WERI-Rb-1 (cell line): ENCODE measurements around the gene ESYT2.
"Not testable (repeated sequence)": the region's sequence is repeated elsewhere in the genome, so short reads cannot be mapped to it uniquely, and the experiment has no call there.

Experiments used
- DNase-seq: peaks from one replicate; pipeline ENCODE4 v3.0.0-alpha.2; 2020
- H3K27ac ChIP-seq: fragments of 250-450 bp; sonication (Bioruptor Pico); 2 replicates; pipeline ENCODE4 v1.5.1; 2020; ENCODE audit warnings: mild to moderate bottlenecking, moderate library complexity
- H3K27me3 ChIP-seq: fragments of 250-450 bp; sonication (Bioruptor Pico); 2 replicates; pipeline ENCODE4 v1.5.1; 2021; ENCODE audit warnings: mild to moderate bottlenecking, low read depth, moderate library complexity; ENCODE audit not compliant: insufficient read depth, severe bottlenecking
- H3K36me3 ChIP-seq: fragments of 250-450 bp; sonication (Bioruptor Pico); 2 replicates; pipeline ENCODE4 v1.5.1; 2020; ENCODE audit warnings: mild to moderate bottlenecking, moderate library complexity
- H3K4me3 ChIP-seq: 2 replicates; pipeline ENCODE4 v1.5.1; 2011; ENCODE audit warnings: low read depth, mild to moderate bottlenecking, control low read depth, low read length
- H3K9me3 ChIP-seq: fragments of 250-450 bp; sonication (Bioruptor Pico); 2 replicates; pipeline ENCODE4 v1.5.1; 2021; ENCODE audit warnings: mild to moderate bottlenecking, moderate library complexity; ENCODE audit not compliant: severe bottlenecking
- TF ChIP-seq, protein P1 (sequence below): IDR thresholded peaks from 2 replicates; pipeline ENCODE4 v1.5.1; 2011; ENCODE audit warnings: low read depth, mild to moderate bottlenecking, control low read depth, inconsistent platforms, low read length

ESYT2 gene

DNA sequence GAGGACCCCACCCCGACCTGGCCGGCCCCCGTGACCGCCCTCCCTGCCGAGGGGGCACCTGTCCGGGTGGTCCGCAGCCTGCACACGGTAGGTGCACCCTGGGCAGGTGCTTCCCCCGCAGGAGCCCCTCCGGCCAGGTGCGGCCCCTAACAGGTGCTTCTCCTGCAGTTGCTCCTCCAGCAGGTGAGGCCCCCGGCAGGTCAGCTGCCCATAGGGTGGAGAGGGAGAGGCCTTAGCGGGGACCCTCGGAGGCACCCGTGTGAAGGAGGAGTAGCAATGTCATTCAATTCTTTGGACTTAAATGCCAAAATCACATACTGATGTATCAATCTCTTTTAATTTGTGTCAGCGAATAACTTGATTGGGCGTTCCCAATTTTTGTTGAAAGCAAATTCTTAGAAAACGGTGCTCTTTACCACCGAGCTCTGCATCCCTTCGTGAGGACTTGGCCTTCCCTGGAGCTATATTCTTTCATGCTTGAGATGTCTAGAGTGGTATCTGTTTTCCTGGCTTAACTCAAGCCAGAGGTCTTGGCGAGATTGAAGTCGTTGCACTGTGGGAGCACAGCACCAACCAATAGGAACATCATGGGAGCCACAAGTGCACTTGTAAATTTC is 124.0 kb downstream of the ESYT2 start:
- Histone ChIP-seq H3K9me3 (peaks cover 2% of the 10 kb centered on the region), H3K4me3 (peak overlapping the region; percentile 91), H3K27ac (peak overlapping the region; percentile 97), H3K36me3 (peaks cover 31% of the 10 kb centered on the region), H3K27me3 (no peaks in the 10 kb centered on the region)
- DNase-seq: no peak
- TF ChIP-seq, protein P1, sequence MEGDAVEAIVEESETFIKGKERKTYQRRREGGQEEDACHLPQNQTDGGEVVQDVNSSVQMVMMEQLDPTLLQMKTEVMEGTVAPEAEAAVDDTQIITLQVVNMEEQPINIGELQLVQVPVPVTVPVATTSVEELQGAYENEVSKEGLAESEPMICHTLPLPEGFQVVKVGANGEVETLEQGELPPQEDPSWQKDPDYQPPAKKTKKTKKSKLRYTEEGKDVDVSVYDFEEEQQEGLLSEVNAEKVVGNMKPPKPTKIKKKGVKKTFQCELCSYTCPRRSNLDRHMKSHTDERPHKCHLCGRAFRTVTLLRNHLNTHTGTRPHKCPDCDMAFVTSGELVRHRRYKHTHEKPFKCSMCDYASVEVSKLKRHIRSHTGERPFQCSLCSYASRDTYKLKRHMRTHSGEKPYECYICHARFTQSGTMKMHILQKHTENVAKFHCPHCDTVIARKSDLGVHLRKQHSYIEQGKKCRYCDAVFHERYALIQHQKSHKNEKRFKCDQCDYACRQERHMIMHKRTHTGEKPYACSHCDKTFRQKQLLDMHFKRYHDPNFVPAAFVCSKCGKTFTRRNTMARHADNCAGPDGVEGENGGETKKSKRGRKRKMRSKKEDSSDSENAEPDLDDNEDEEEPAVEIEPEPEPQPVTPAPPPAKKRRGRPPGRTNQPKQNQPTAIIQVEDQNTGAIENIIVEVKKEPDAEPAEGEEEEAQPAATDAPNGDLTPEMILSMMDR: no peak

DNA sequence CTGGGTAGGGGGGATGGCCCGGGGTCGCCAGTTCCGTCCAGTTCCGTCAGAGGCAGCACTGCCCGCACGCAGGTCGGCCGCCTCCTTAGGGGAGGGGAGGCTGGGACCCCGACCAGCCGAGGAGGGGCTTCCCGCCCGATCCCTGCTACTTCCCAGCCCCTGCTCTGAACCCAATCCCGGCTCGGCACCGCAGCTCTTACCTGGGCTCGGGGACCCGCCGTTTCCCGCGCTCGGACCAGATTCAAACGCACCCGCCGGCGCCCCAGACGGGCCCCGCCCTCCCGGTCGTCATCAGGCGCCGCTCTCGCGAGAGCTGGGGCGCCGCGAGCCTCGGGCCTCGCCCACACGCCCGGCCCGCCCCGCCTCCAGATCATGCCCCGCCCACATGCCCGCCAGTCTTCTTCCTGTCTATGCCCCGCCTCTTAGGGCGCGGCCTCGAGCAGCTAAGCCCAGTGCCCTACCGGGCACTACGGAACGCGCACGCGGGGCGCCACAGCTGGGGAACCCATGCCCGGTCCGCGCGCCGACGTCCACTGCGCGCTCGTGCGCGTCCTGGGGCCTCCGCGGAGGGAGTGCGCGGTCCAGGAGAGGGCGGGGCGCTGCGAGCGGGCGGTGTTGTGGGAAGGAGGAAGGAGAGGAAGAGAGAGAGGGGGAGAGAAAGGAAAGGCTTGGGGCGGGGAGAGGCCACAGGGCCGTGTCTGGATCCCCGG is 124.6 kb downstream of the ESYT2 start, which contains the start of gene NCAPG2:
TSS of gene NCAPG2 (minus strand) at position 281 of the 710 bp plus-strand sequence. CDS start 2,905 bp downstream, outside the sequence.
- Histone ChIP-seq H3K27me3 (no peaks in the 10 kb centered on the region), H3K36me3 (peaks cover 38% of the 10 kb centered on the region), H3K9me3 (no peaks in the 10 kb centered on the region), H3K4me3 (peak within 1 kb of the TSS; percentile 91), H3K27ac (peak within 1 kb of the TSS; percentile 97)
- peak; percentile 98 for DNase-seq
- TF ChIP-seq, protein P1: no peak

DNA sequence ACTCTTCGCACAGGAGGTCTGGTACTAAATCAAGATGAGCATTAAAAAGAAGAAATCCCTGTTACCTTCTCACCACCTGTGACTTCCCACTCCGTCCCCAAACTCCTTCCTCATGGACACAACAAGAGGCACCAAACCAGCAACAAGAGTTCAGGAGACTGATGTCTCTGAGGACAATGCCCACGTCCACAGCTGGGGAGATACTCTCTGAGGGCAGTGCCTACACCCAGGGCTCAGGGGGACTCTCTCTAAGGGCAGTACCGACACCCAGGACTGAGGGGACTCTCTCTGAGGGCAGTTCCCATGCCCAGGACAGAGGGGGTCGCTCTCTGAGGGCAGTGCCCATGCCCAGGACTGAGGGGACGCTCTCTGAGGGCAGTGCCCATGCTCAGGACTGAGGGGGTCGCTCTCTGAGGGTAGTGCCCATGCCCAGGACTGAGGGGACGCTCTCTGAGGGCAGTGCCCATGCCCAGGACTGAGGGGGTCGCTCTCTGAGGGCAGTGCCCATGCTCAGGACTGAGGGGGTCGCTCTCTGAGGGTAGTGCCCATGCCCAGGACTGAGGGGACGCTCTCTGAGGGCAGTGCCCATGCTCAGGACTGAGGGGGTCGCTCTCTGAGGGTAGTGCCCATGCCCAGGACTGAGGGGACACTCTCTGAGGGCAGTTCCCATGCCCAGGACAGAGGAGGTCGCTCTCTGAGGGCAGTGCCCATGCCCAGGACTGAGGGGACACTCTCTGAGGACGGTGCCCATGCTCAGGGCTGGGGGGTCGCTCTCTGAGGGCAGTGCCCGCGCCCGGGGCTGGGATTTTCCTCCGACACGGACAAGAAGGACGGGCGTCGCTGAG is 125.4 kb downstream of the ESYT2 start:
- not testable (repeated sequence) for H3K27me3 ChIP-seq, H3K9me3 ChIP-seq, DNase-seq
- Histone ChIP-seq H3K4me3 (peak overlapping the region; percentile 91), H3K36me3 (peaks cover 46% of the 10 kb centered on the region), H3K27ac (peak overlapping the region; percentile 97)

DNA sequence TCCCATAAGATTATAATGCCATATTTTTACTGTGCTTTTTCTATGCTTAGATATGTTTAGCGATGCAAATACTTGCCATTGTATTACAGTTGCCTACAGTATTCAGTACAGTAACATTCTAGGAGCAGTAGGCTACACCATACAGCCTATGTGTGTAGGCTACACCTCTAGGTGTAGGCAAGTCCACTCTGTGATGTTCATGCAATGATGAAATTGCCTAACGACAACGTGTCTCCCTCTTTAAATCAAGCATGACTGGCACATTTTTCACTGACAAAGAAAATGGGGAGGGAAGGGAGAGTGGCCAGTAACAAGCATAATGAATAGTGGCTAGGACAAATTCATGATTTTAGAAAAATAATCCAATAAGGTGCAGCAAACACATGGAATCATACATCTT is 126.4 kb downstream of the ESYT2 start:
- Histone ChIP-seq H3K36me3 (peaks cover 55% of the 10 kb centered on the region), H3K27ac (no peak overlapping the region), H3K4me3 (no peak overlapping the region), H3K27me3 (no peaks in the 10 kb centered on the region), H3K9me3 (no peaks in the 10 kb centered on the region)
- TF ChIP-seq, protein P1: no peak
- no peak for DNase-seq

DNA sequence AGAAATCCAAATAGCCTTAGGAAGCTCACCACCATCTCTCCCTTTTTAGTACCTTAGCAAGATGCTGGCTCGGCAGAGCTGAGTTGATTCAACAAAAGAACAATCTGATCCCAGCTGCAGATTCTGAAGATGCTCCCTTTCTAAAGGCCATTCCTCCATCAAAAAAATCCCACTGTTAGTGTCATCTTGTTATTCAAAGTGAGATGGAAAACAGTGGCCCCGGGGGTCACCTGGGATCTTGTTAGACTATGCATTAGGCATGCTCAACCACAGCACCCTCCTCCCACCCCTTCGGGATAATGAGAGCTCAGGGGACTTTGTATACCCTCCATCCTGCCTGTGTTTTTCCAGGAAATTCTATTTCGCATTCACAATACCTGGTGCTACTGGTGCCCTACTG is 127.1 kb downstream of the ESYT2 start:
- no peaks in the 10 kb centered on the region for H3K9me3 ChIP-seq
- no peaks in the 10 kb centered on the region for H3K27me3 ChIP-seq
- TF ChIP-seq, protein P1: no peak
- no peak overlapping the region for H3K4me3 ChIP-seq
- DNase-seq: no peak
- peaks cover 63% of the 10 kb centered on the region for H3K36me3 ChIP-seq
- no peak overlapping the region for H3K27ac ChIP-seq

DNA sequence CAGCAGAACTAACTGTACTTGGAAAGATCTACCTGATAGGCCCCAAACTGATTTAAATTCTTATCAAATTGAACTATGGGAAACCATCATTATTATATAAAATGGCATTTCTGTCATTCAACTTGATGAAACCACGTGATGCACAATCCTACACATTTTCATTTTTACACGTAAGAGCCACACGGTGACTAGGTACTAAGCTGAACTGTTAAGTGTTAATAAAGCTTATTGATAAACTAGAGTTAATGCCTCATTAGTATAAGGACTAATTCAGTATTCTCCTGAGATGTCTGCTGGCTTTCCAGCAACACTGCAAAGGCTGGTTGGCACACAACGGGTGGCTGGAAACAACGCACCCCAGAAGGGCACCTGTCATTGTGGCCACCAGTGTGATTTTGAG is 129.3 kb downstream of the ESYT2 start:
- no peaks in the 10 kb centered on the region for H3K27me3 ChIP-seq
- peaks cover 85% of the 10 kb centered on the region for H3K36me3 ChIP-seq
- no peak overlapping the region for H3K4me3 ChIP-seq
- TF ChIP-seq, protein P1: no peak
- no peaks in the 10 kb centered on the region for H3K9me3 ChIP-seq
- no peak overlapping the region for H3K27ac ChIP-seq
- DNase-seq: no peak
